SK-N-SH (cell line): ENCODE results near the gene KIF6. TPM values are rescaled to one million over a fixed set of nuclear protein-coding genes. Genes with fewer than 3 reads are reported as not detected.

Source experiments
- CTCF ChIA-PET: fragments of 300-600, 350-600 bp; formaldehyde crosslinking; extraction: SDS; loops from one replicate; lab custom pipeline; 2021; lab: Yijun Ruan, JAX
- POLR2A ChIA-PET: fragments of 350-600 bp; sonication (Branson Sonifier 250); formaldehyde crosslinking; extraction: SDS; loops from one replicate; lab custom pipeline; 2020; ENCODE audit warnings: antibody characterized with exemption, inconsistent platforms; lab: Yijun Ruan, JAX
- DNase-seq: peaks from one replicate; pipeline ENCODE4 v3.0.0; 2012
- H2AFZ ChIP-seq: fragments of 200-600 bp; sonication (generic); 2 replicates; pipeline ENCODE4 v1.8.1; 2016; ENCODE audit warnings: antibody characterized with exemption, mild to moderate bottlenecking, low read depth
- H3F3A ChIP-seq: fragments of 200-600 bp; sonication (generic); replicated peaks from 2 replicates; pipeline ENCODE3; 2016; ENCODE audit warnings: antibody characterized with exemption, mild to moderate bottlenecking; ENCODE audit not compliant: insufficient read depth
- H3K27ac ChIP-seq, 2 experiments: fragments of 200-500 bp in 1 of 2; fragments of 200-600 bp in 1 of 2; sonication (Bioruptor generic) in 1 of 2; sonication (generic), shearing (Covaris generic) in 1 of 2; 2 replicates each; pipeline versions ENCODE4 v1.5.1 to v1.6.1; 2014 to 2016; ENCODE audit warnings: low read depth in 2 of 2, inconsistent platforms in 1 of 2, low read length in 1 of 2, mild to moderate bottlenecking in 1 of 2, mixed read lengths in 1 of 2
- H3K27me3 ChIP-seq: fragments of 200-600 bp; sonication (generic), shearing (Covaris generic); 2 replicates; pipeline ENCODE4 v1.6.1; 2016; ENCODE audit warnings: mixed run types; ENCODE audit not compliant: insufficient read depth
- H3K36me3 ChIP-seq, 2 experiments: fragments of 200-500 bp in 1 of 2; fragments of 200-600 bp in 1 of 2; sonication (Bioruptor generic) in 1 of 2; sonication (generic) in 1 of 2; replicated peaks in 1 of 2; 2 replicates each; pipeline versions ENCODE3 to v1.5.1; 2014 to 2016; ENCODE audit warnings: low read length in 1 of 2, mild to moderate bottlenecking in 1 of 2; ENCODE audit not compliant: insufficient read depth in 2 of 2, control insufficient read depth in 1 of 2
- H3K4me1 ChIP-seq, 2 experiments: fragments of 200-500 bp in 1 of 2; fragments of 200-600 bp in 1 of 2; sonication (Bioruptor generic) in 1 of 2; sonication (generic), shearing (Covaris generic) in 1 of 2; 2 replicates each; pipeline versions ENCODE4 v1.5.1 to v1.6.1; 2014 to 2016; ENCODE audit warnings: low read depth in 1 of 2, low read length in 1 of 2, mixed run types in 1 of 2; ENCODE audit not compliant: insufficient read depth in 2 of 2, control insufficient read depth in 1 of 2
- H3K4me2 ChIP-seq: fragments of 200-600 bp; sonication (generic), shearing (Covaris generic); 2 replicates; pipeline ENCODE4 v1.6.1; 2017; ENCODE audit warnings: mixed run types
- H3K4me3 ChIP-seq, 2 experiments: fragments of 200-500 bp in 1 of 2; fragments of 200-600 bp in 1 of 2; sonication (Bioruptor generic) in 1 of 2; sonication (generic), shearing (Covaris generic) in 1 of 2; 2 replicates each; pipeline versions ENCODE4 v1.5.1 to v1.8.1; 2014 to 2016; ENCODE audit warnings: low read depth in 2 of 2, inconsistent platforms in 1 of 2, low read length in 1 of 2, mild to moderate bottlenecking in 1 of 2, mixed read lengths in 1 of 2, moderate library complexity in 1 of 2
- H3K79me2 ChIP-seq: fragments of 200-600 bp; sonication (generic); 2 replicates; pipeline ENCODE4 v1.8.1; 2017; ENCODE audit warnings: mild to moderate bottlenecking; ENCODE audit not compliant: insufficient read depth
- H3K9ac ChIP-seq: fragments of 200-600 bp; sonication (generic); 2 replicates; pipeline ENCODE4 v1.6.1; 2017; ENCODE audit warnings: mixed run types
- H3K9me2 ChIP-seq: fragments of 200-600 bp; sonication (generic); 2 replicates; pipeline ENCODE4 v1.6.1; 2017; ENCODE audit warnings: mixed run types
- H3K9me3 ChIP-seq: fragments of 200-600 bp; sonication (generic); 2 replicates; pipeline ENCODE4 v1.6.1; 2017; ENCODE audit warnings: mixed run types, mild to moderate bottlenecking, moderate library complexity
- H4K20me1 ChIP-seq: fragments of 200-600 bp; sonication (generic); 2 replicates; pipeline ENCODE4 v1.6.1; 2017; ENCODE audit warnings: mild to moderate bottlenecking, mixed run types; ENCODE audit not compliant: insufficient read depth
- FOSL2 ChIP-seq: IDR thresholded peaks from 2 replicates; pipeline ENCODE4 v1.4.0; 2012; ENCODE audit warnings: low read depth, mild to moderate bottlenecking, moderate library complexity, borderline replicate concordance
- GABPA ChIP-seq: IDR thresholded peaks from 2 replicates; pipeline ENCODE4 v1.4.0; 2012; ENCODE audit warnings: low read depth, mild to moderate bottlenecking
- GATA2 ChIP-seq: sonication (generic); formaldehyde crosslinking; IDR thresholded peaks from 2 replicates; pipeline ENCODE4 v1.5.0; 2020; ENCODE audit warnings: mild to moderate bottlenecking, missing genetic modification reagents
- NFIC ChIP-seq: IDR thresholded peaks from 2 replicates; pipeline ENCODE4 v1.4.0; 2012; ENCODE audit warnings: borderline replicate concordance
- RAD21 ChIP-seq: IDR thresholded peaks from 2 replicates; pipeline ENCODE4 v1.6.1; 2012; ENCODE audit warnings: mild to moderate bottlenecking, low read length
- RCOR1 ChIP-seq: fragments of 150-350 bp; IDR thresholded peaks from 2 replicates; pipeline ENCODE4 v1.6.1; 2017; ENCODE audit warnings: antibody characterized with exemption, low read length
- SIN3A ChIP-seq: IDR thresholded peaks from 2 replicates; pipeline ENCODE4 v1.6.1; 2012; ENCODE audit warnings: low read depth, mild to moderate bottlenecking, low read length, moderate library complexity, borderline replicate concordance
- TEAD4 ChIP-seq: IDR thresholded peaks from 2 replicates; pipeline ENCODE4 v1.4.0; 2012; ENCODE audit warnings: mild to moderate bottlenecking, borderline replicate concordance; ENCODE audit not compliant: insufficient read depth
- YY1 ChIP-seq: IDR thresholded peaks from 2 replicates; pipeline ENCODE4 v1.4.0; 2012; ENCODE audit warnings: low read depth, mild to moderate bottlenecking
- whole genome bisulfite sequencing: methylation state at CpG from one replicate; pipeline ENCODE4 v1.1.6; 2017; ENCODE audit warnings: low lambda C conversion rate; 5-methylcytosine and 5-hydroxymethylcytosine counted together
- polyA plus RNA-seq, 3 experiments: library from polyadenylated mRNA; depleted of rRNA; stranded (reverse); fragments of >200 nt; gene quantifications; 2 replicates each; pipeline ENCODE4 v1.2.3, GENCODE V29; 2012

Gene KIF6
- polyA plus RNA-seq, 1 of the 3 experiments (the other 2 are of a cell fraction), result 0.13 TPM

DNA sequence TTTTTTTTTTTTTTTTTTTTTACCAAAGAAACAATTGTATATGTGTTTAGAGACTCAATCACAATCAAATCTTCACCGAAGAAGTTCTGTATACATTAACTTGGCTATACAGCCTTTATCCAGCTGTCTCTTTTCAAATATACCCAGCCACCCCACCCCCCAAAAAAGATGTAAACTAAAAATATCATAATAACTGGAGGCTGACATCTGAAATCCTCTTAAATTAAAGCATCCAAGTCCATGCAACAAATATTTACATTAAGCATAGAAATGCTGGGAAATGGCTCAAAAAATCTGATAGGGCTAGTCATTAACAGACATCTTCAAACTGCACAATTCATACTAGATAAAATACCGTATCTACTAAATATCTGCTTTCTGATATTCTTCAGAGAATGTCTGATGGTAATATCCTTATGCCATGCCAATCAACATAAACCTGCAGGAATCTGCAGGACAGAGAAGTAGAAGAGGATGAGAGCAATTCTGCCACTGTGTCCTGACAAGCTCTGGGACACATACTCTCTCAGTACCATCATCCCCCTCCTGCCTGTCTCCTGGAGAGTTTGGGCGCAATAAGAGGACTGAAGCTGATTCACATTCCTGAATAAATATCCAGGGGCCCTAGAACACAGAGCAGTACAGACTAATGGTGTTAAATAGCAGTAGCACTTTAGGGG is 152.4 kb downstream of the KIF6 start:
- no peaks in the 10 kb centered on the region for H3F3A ChIP-seq
- H3K9ac ChIP-seq, result no peak overlapping the region
- peak; percentile 20 for DNase-seq
- H3K9me3 ChIP-seq, result no peaks in the 10 kb centered on the region
- peaks cover 0 to 3% of the 10 kb centered on the region in 2 experiments; a peak in 3 of 4 replicates for H3K4me1 ChIP-seq
- WGBS, result 21% methylated on average over 3 of the region's 3 CpGs
- no peaks in the 10 kb centered on the region for H3K27me3 ChIP-seq
- no peak overlapping the region for H2AFZ ChIP-seq
- H4K20me1 ChIP-seq, result no peaks in the 10 kb centered on the region
- H3K9me2 ChIP-seq, result no peaks in the 10 kb centered on the region
- CTCF ChIA-PET, result interaction anchor here (0.9 to 1.4 kb wide), 2 partner anchors 8 to 195 kb away, joined by 3 read pairs; no protein-coding TSS in a partner anchor
- H3K79me2 ChIP-seq, result no peaks in the 10 kb centered on the region
- H3K27ac ChIP-seq, result peak overlapping the region in 1 of 2 experiments; percentile 28; a peak in 1 of 4 replicates
- no peaks in the 10 kb centered on the region for H3K36me3 ChIP-seq
- POLR2A ChIA-PET, result no interaction called here
- H3K4me3 ChIP-seq, result no peak overlapping the region
- no peak for TF ChIP-seq RCOR1
- no peak overlapping the region for H3K4me2 ChIP-seq

DNA sequence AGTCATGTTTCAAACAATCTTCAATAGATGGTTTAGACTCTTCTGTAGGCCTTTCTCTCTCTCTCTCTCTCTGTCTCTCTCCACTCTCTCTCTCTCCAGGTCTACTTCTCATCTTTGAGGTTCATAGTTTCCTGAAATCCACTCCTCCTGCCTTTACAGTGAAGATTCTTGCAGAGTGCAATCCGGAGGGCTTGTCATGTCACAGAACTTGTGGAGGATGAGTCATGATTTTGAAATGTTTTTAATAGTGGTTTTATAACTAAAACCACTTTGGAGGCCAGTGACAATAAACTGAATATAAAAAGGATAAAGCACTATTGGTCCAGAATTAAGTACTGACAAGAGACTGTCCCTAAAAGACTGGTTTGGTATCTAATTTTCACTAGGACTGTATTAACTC is 156.3 kb downstream of the KIF6 start:
- POLR2A ChIA-PET, result no interaction called here
- WGBS, result 5% methylated on average over 1 of the region's 1 CpG
- H3K27ac ChIP-seq, result no peak overlapping the region
- CTCF ChIA-PET, result no interaction called here
- no peaks in the 10 kb centered on the region for H3K36me3 ChIP-seq
- no peak overlapping the region for H2AFZ ChIP-seq
- H3K9ac ChIP-seq, result no peak overlapping the region
- no peaks in the 10 kb centered on the region for H3K9me3 ChIP-seq
- DNase-seq, result no peak
- no peaks in the 10 kb centered on the region for H4K20me1 ChIP-seq
- H3K79me2 ChIP-seq, result no peaks in the 10 kb centered on the region
- no peaks in the 10 kb centered on the region for H3K27me3 ChIP-seq
- TF ChIP-seq GATA2 (CRISPR knock-in tag) (no peak), SIN3A (no peak)
- no peaks in the 10 kb centered on the region for H3K9me2 ChIP-seq
- no peaks in the 10 kb centered on the region for H3F3A ChIP-seq
- peaks cover 0 to 3% of the 10 kb centered on the region in 2 experiments; a peak in 2 of 4 replicates for H3K4me1 ChIP-seq
- H3K4me3 ChIP-seq, result no peak overlapping the region
- no peak overlapping the region for H3K4me2 ChIP-seq

DNA sequence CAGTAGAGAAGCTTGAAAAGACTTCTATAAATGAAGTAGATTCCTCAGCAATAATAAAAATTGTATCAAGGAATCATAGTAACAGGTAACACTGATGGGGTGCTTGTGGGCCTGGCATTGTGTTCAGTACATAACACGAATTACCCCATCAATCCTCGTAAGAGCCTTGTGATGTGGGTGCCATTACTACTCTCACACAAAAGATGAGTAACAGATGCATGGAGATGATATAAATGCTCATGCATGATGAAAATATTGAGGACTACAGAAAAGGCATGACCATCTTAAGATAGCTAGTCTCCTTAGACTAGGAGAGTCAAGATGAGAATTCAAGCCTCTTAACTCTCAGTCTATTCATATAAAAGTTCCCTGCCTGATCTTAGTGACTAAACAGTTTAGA is 158.1 kb downstream of the KIF6 start:
- H3K4me2 ChIP-seq, result no peak overlapping the region
- no peaks in the 10 kb centered on the region for H3K9me2 ChIP-seq
- H3K27ac ChIP-seq, result no peak overlapping the region
- no peak for TF ChIP-seq GABPA
- TF ChIP-seq FOSL2, result no peak
- no peak for TF ChIP-seq TEAD4
- no peak for TF ChIP-seq RAD21
- TF ChIP-seq YY1, result no peak
- no peak for TF ChIP-seq NFIC
- H3F3A ChIP-seq, result no peaks in the 10 kb centered on the region
- no peak for DNase-seq
- no peaks in the 10 kb centered on the region for H4K20me1 ChIP-seq
- no peaks in the 10 kb centered on the region for H3K27me3 ChIP-seq
- no peak overlapping the region for H3K9ac ChIP-seq
- H3K79me2 ChIP-seq, result no peaks in the 10 kb centered on the region
- no peaks in the 10 kb centered on the region for H3K9me3 ChIP-seq
- ChIA-PET CTCF (interaction anchor here (0.6 kb wide), 1 partner anchor 477 kb away, joined by 3 read pairs; no protein-coding TSS in a partner anchor), POLR2A (no interaction called here)
- no peaks in the 10 kb centered on the region for H3K4me1 ChIP-seq
- WGBS, result 54% methylated on average over 2 of the region's 2 CpGs
- no peak overlapping the region for H3K4me3 ChIP-seq
- H3K36me3 ChIP-seq, result no peaks in the 10 kb centered on the region
- no peak overlapping the region for H2AFZ ChIP-seq
